ENCODE measurements around the gene SDSL.

DNA sequence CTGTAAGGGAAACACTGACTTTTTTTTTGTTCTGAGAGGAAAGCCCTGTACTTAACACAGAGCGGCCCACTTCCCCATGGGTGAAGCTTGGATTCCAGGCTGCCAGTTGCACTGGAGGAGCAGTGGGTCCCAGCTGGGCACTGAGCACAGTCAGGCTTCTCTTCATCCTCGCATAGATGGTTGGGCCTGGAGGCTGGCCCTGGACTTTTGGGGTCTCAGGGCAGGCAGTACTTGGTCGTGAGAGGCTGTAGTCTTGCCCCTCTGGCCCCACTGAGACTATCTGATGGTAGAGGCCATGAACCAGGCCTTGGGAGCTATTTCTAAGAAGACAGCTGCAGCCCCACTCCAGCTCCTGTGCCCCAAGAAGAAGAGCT is 55.6 kb downstream of the SDSL start:
- TF ChIP-seq, protein P1, sequence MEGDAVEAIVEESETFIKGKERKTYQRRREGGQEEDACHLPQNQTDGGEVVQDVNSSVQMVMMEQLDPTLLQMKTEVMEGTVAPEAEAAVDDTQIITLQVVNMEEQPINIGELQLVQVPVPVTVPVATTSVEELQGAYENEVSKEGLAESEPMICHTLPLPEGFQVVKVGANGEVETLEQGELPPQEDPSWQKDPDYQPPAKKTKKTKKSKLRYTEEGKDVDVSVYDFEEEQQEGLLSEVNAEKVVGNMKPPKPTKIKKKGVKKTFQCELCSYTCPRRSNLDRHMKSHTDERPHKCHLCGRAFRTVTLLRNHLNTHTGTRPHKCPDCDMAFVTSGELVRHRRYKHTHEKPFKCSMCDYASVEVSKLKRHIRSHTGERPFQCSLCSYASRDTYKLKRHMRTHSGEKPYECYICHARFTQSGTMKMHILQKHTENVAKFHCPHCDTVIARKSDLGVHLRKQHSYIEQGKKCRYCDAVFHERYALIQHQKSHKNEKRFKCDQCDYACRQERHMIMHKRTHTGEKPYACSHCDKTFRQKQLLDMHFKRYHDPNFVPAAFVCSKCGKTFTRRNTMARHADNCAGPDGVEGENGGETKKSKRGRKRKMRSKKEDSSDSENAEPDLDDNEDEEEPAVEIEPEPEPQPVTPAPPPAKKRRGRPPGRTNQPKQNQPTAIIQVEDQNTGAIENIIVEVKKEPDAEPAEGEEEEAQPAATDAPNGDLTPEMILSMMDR (conservative IDR thresholded peaks at IDR 0.05 in 1 of 2, IDR thresholded peaks at IDR 0.05 in 1 of 2; ENCODE audit: extremely low read depth in 1 of 2, insufficient read depth in 1 of 2, low read depth in 1 of 2, low read length in 2 of 2), result no peak
- TF ChIP-seq EZH2 (IDR thresholded peaks at IDR 0.05; ENCODE audit: borderline replicate concordance, low read length), result no peak
